Keratinocyte (primary cell): Measurements from ENCODE around the gene ZBTB43. TPM values are rescaled to one million over a fixed set of nuclear protein-coding genes. Genes with fewer than 3 reads are reported as not detected.

Source experiments
- DNase-seq: peaks from one replicate; pipeline ENCODE4 v3.0.0-alpha.2; 2011; ENCODE audit warnings: low read depth, missing footprints, low spot score
- FAIRE-seq: peaks from 2 replicates; lab custom pipeline; 2011; peaks lifted over from hg19 to GRCh38; lab: Jason Lieb, UNC
- H2AFZ ChIP-seq: 2 replicates; pipeline ENCODE4 v1.6.0; 2012; ENCODE audit warnings: low read length, control low read depth, inconsistent platforms; ENCODE audit not compliant: control insufficient read depth
- H3K27ac ChIP-seq: 2 replicates; pipeline ENCODE4 v1.5.1; 2011; ENCODE audit warnings: low read length; ENCODE audit not compliant: control insufficient read depth, insufficient read depth
- H3K27me3 ChIP-seq: 3 replicates; pipeline ENCODE4 v1.6.0; 2011; ENCODE audit warnings: low read length; ENCODE audit not compliant: control insufficient read depth, insufficient read depth; ENCODE audit errors: extremely low read depth
- H3K36me3 ChIP-seq, 2 experiments: 2 replicates in 1 of 2; 3 replicates in 1 of 2; pipeline ENCODE4 v1.5.1; 2011; ENCODE audit warnings: low read length in 2 of 2, mild to moderate bottlenecking in 1 of 2; ENCODE audit not compliant: control insufficient read depth in 2 of 2, insufficient read depth in 2 of 2; ENCODE audit errors: extremely low read depth in 1 of 2
- H3K4me1 ChIP-seq: 3 replicates; pipeline ENCODE4 v1.5.1; 2011; ENCODE audit warnings: low read length; ENCODE audit not compliant: control insufficient read depth, insufficient read depth; ENCODE audit errors: extremely low read depth
- H3K4me2 ChIP-seq: 3 replicates; pipeline ENCODE4 v1.6.0; 2011; ENCODE audit warnings: low read depth, low read length; ENCODE audit not compliant: control insufficient read depth, insufficient read depth; ENCODE audit errors: extremely low read depth
- H3K4me3 ChIP-seq, 3 experiments: fragments of 200-600 bp in 1 of 3; sonication (generic) in 1 of 3; 2 replicates in 2 of 3; 3 replicates in 1 of 3; pipeline ENCODE4 v1.5.1; 2011 to 2016; ENCODE audit warnings: low read length in 3 of 3, mild to moderate bottlenecking in 3 of 3, control low read depth in 2 of 3, inconsistent platforms in 1 of 3, low read depth in 1 of 3, mixed read lengths in 1 of 3, mixed run types in 1 of 3, moderate library complexity in 1 of 3; ENCODE audit not compliant: control insufficient read depth in 2 of 3, insufficient read depth in 2 of 3; ENCODE audit errors: extremely low read depth in 1 of 3
- H3K79me2 ChIP-seq: 2 replicates; pipeline ENCODE4 v1.6.0; 2012; ENCODE audit warnings: low read length; ENCODE audit not compliant: control insufficient read depth, insufficient read depth
- H3K9ac ChIP-seq: 3 replicates; pipeline ENCODE4 v1.6.0; 2011; ENCODE audit warnings: low read length; ENCODE audit not compliant: control insufficient read depth, insufficient read depth; ENCODE audit errors: extremely low read depth
- H3K9me1 ChIP-seq: 3 replicates; pipeline ENCODE4 v1.6.0; 2011; ENCODE audit warnings: low read length; ENCODE audit not compliant: control insufficient read depth, insufficient read depth; ENCODE audit errors: extremely low read depth
- H3K9me3 ChIP-seq: 2 replicates; pipeline ENCODE4 v1.5.1; 2012; ENCODE audit warnings: low read depth, low read length; ENCODE audit not compliant: control insufficient read depth
- H4K20me1 ChIP-seq: 3 replicates; pipeline ENCODE4 v1.6.0; 2011; ENCODE audit warnings: low read length; ENCODE audit not compliant: control insufficient read depth, insufficient read depth; ENCODE audit errors: extremely low read depth
- EZH2 ChIP-seq: IDR thresholded peaks from one replicate; pipeline ENCODE4 v1.6.1; 2012; ENCODE audit warnings: inconsistent platforms, mild to moderate bottlenecking, low read length, moderate library complexity
- dilution Hi-C: fragments of 300-500 bp; cut with MboI; formaldehyde crosslinking; loops from one replicate; pipeline ENCODE4 v1.7.0; 2020; ENCODE audit warnings: low sequenced_read_pairs; ENCODE audit not compliant: extremely low pct_ligation_motif_present
- polyA plus RNA-seq, 5 experiments: library from polyadenylated mRNA; depleted of rRNA in 3 of 5; stranded (reverse) in 3 of 5; stranded (forward) in 1 of 5; unstranded in 1 of 5; fragments of >200 nt; gene quantifications; 1 replicate in 1 of 5; 2 replicates in 3 of 5; 3 replicates in 1 of 5; pipeline versions ENCODE4 v1.2.1 to v1.2.3, GENCODE V29; 2011 to 2012; ENCODE audit warnings: missing spikeins in 2 of 5, low read depth in 1 of 5, low replicate concordance in 1 of 5
- TF ChIP-seq, protein P1 (sequence below), 3 experiments: IDR thresholded peaks in 1 of 3; conservative IDR thresholded peaks in 1 of 3; optimal IDR thresholded peaks in 1 of 3; 2 replicates in 2 of 3; 3 replicates in 1 of 3; pipeline versions ENCODE3 to v1.5.1; 2011; ENCODE audit warnings: low read length in 3 of 3, mild to moderate bottlenecking in 3 of 3, moderate library complexity in 2 of 3, control low read depth in 1 of 3, inconsistent platforms in 1 of 3; ENCODE audit not compliant: insufficient read depth in 2 of 3; ENCODE audit errors: extremely low read depth in 1 of 3

The ZBTB43 gene
- polyA plus RNA-seq, 1 donor (not counting 4 experiments of a cell fraction or from before 2014, with no cell fraction given), result 24.3 TPM

- Histone ChIP-seq H3K9ac (no peak overlapping the region), H3K79me2 (no peaks in the 10 kb centered on the region), H3K27ac (no peak overlapping the region), H3K4me2 (no peak overlapping the region), H3K9me1 (no peaks in the 10 kb centered on the region), H3K27me3 (peaks cover 6% of the 10 kb centered on the region), H3K4me1 (no peaks in the 10 kb centered on the region), H3K36me3 (no peaks in the 10 kb centered on the region), H3K4me3 (no peak overlapping the region), H3K9me3 (no peaks in the 10 kb centered on the region), H2AFZ (no peak overlapping the region), H4K20me1 (no peaks in the 10 kb centered on the region)
- DNase-seq (no peak), FAIRE-seq (no peak)
- dilution Hi-C loops, result no loop called here
- TF ChIP-seq, protein P1, sequence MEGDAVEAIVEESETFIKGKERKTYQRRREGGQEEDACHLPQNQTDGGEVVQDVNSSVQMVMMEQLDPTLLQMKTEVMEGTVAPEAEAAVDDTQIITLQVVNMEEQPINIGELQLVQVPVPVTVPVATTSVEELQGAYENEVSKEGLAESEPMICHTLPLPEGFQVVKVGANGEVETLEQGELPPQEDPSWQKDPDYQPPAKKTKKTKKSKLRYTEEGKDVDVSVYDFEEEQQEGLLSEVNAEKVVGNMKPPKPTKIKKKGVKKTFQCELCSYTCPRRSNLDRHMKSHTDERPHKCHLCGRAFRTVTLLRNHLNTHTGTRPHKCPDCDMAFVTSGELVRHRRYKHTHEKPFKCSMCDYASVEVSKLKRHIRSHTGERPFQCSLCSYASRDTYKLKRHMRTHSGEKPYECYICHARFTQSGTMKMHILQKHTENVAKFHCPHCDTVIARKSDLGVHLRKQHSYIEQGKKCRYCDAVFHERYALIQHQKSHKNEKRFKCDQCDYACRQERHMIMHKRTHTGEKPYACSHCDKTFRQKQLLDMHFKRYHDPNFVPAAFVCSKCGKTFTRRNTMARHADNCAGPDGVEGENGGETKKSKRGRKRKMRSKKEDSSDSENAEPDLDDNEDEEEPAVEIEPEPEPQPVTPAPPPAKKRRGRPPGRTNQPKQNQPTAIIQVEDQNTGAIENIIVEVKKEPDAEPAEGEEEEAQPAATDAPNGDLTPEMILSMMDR (optimal IDR thresholded peaks at IDR 0.05 in 1 of 3, IDR thresholded peaks at IDR 0.05 in 1 of 3, conservative IDR thresholded peaks at IDR 0.05 in 1 of 3; ENCODE audit: extremely low read depth in 1 of 3, insufficient read depth in 2 of 3, low read length in 3 of 3), result no peak
- no peak for TF ChIP-seq EZH2
Measured at GRCh38 chr9:126851286-126851880, 46.5 kb downstream of the ZBTB43 start.

- FAIRE-seq, result no peak
- no peaks in the 10 kb centered on the region for H3K9me1 ChIP-seq
- H3K27ac ChIP-seq, result no peak overlapping the region
- peaks cover 6% of the 10 kb centered on the region for H3K27me3 ChIP-seq
- dilution Hi-C loops, result no loop called here
- no peak overlapping the region for H2AFZ ChIP-seq
- TF ChIP-seq, protein P1 (optimal IDR thresholded peaks at IDR 0.05 in 1 of 3, IDR thresholded peaks at IDR 0.05 in 1 of 3, conservative IDR thresholded peaks at IDR 0.05 in 1 of 3; ENCODE audit: extremely low read depth in 1 of 3, insufficient read depth in 2 of 3, low read length in 3 of 3), result no peak
- TF ChIP-seq EZH2, result no peak
- H3K4me2 ChIP-seq, result no peak overlapping the region
- H3K79me2 ChIP-seq, result no peaks in the 10 kb centered on the region
- H3K4me3 ChIP-seq, result no peak overlapping the region
- H3K9me3 ChIP-seq, result no peaks in the 10 kb centered on the region
- no peaks in the 10 kb centered on the region for H3K4me1 ChIP-seq
- H3K9ac ChIP-seq, result no peak overlapping the region
- H4K20me1 ChIP-seq, result no peaks in the 10 kb centered on the region
- no peak for DNase-seq
- H3K36me3 ChIP-seq, result no peaks in the 10 kb centered on the region
Measured at GRCh38 chr9:126852086-126852688, 47.3 kb downstream of the ZBTB43 start.
